ENCODE results near the gene NMT1. TPM values are rescaled to one million over a fixed set of nuclear protein-coding genes. Genes with fewer than 3 reads are reported as not detected.
A peak's percentile ranks its signal among the peaks of the same experiment; 100 is the strongest.

Gene NMT1
- total and polyA plus RNA-seq, 2 of the 13 experiments (the other 11 are each of a cell fraction or from before 2014, with no cell fraction given), result 75.7 to 142 TPM

- TF ChIP-seq ZNF318 (CRISPR knock-in tag; IDR thresholded peaks at IDR 0.05) (peak; percentile 96), ZNF503 (CRISPR knock-in tag; IDR thresholded peaks at IDR 0.05) (0 out of 2 replicates have a peak, but pooled peaks have one; percentile 27), ZNF782 (CRISPR knock-in tag; IDR thresholded peaks at IDR 0.05; ENCODE audit: borderline replicate concordance) (peak; percentile 93; the same call in 1 of the 2 replicates), ZNF124 (CRISPR knock-in tag; IDR thresholded peaks at IDR 0.05) (0 out of 2 replicates have a peak, but pooled peaks have one; percentile 25), SAFB2 (CRISPR knock-in tag; IDR thresholded peaks at IDR 0.05; ENCODE audit: borderline replicate concordance, low read depth) (peak; percentile 98; the same call in 1 of the 2 replicates), ZNF878 (CRISPR knock-in tag; IDR thresholded peaks at IDR 0.05) (peak; percentile 72), ZBTB4 (CRISPR knock-in tag; IDR thresholded peaks at IDR 0.05; ENCODE audit: borderline replicate concordance) (peak; percentile 68; the same call in 1 of the 2 replicates), KDM5A (IDR thresholded peaks at IDR 0.05; ENCODE audit: borderline replicate concordance, low read length) (0 out of 2 replicates have a peak, but pooled peaks have one; percentile 79), ZNF451 (CRISPR knock-in tag; IDR thresholded peaks at IDR 0.05) (0 out of 2 replicates have a peak, but pooled peaks have one; percentile 35), ZNF441 (CRISPR knock-in tag; IDR thresholded peaks at IDR 0.05; ENCODE audit: borderline replicate concordance) (peak; percentile 77; the same call in 1 of the 2 replicates)
Measured at GRCh38 chr17:45148183-45149036, 87.3 kb downstream of the NMT1 start, which contains the start of gene HEXIM1 (continued).

Measured in HepG2 (cell line).